ENCODE results near the gene GET4.
A peak's percentile ranks its signal among the peaks of the same experiment; 100 is the strongest.

The GET4 gene

GRCh38 chr7:876077-876971 lies at the start of gene GET4:
Gene GET4, plus strand, starts transcription at chr7:876554. Its CDS starts 92 bp downstream, at chr7:876646.
- H3K27me3 ChIP-seq (ENCODE audit: low read depth, low read length), result no peaks in the 10 kb centered on the region
- H3K79me2 ChIP-seq (ENCODE audit: low read length), result peaks cover 44% of the 10 kb centered on the region
- peaks cover 12% of the 10 kb centered on the region for H3K36me3 ChIP-seq (replicated peaks; ENCODE audit: low read depth, low read length)
- no peaks in the 10 kb centered on the region for H3K9me3 ChIP-seq (ENCODE audit: insufficient read depth, low read length)
- H3K4me3 ChIP-seq (ENCODE audit: low read length), result peak within 1 kb of the TSS; percentile 94
- peak within 1 kb of the TSS; percentile 88 for H3K9ac ChIP-seq (ENCODE audit: low read length)
- TF ChIP-seq CTCF (IDR thresholded peaks at IDR 0.05; ENCODE audit: low read depth, low read length) (no peak), EZH2phosphoT487 (IDR thresholded peaks at IDR 0.05; ENCODE audit: low read depth) (no peak)
- peak within 1 kb of the TSS; percentile 83 for H3K4me2 ChIP-seq (ENCODE audit: low read length)
- peaks cover 17% of the 10 kb centered on the region for H3K4me1 ChIP-seq (ENCODE audit: low read length)
- H4K20me1 ChIP-seq (ENCODE audit: insufficient read depth, low read length), result peaks cover 12% of the 10 kb centered on the region
- no peak within 1 kb of the TSS for H2AFZ ChIP-seq (ENCODE audit: low read depth, low read length)
- peak within 1 kb of the TSS; percentile 48 for H3K27ac ChIP-seq (ENCODE audit: low read length)

- Histone ChIP-seq H3K27ac (ENCODE audit: low read length) (no peak overlapping the region), H4K20me1 (ENCODE audit: insufficient read depth, low read length) (peaks cover 24% of the 10 kb centered on the region), H3K79me2 (ENCODE audit: low read length) (peaks cover 82% of the 10 kb centered on the region), H3K4me1 (ENCODE audit: low read length) (peaks cover 13% of the 10 kb centered on the region), H3K27me3 (ENCODE audit: low read depth, low read length) (no peaks in the 10 kb centered on the region), H3K36me3 (replicated peaks; ENCODE audit: low read depth, low read length) (peaks cover 4% of the 10 kb centered on the region), H3K4me3 (ENCODE audit: low read length) (no peak overlapping the region), H2AFZ (ENCODE audit: low read depth, low read length) (no peak overlapping the region), H3K9me3 (ENCODE audit: insufficient read depth, low read length) (no peaks in the 10 kb centered on the region), H3K4me2 (ENCODE audit: low read length) (no peak overlapping the region), H3K9ac (ENCODE audit: low read length) (no peak overlapping the region)
- TF ChIP-seq CTCF (IDR thresholded peaks at IDR 0.05; ENCODE audit: low read depth, low read length), result no peak
- TF ChIP-seq EZH2phosphoT487 (IDR thresholded peaks at IDR 0.05; ENCODE audit: low read depth), result no peak
These were observed 47.4 kb upstream of the GET4 start for GRCh38 chr7:828793-829561.

- H4K20me1 ChIP-seq (ENCODE audit: insufficient read depth, low read length), result peaks cover 24% of the 10 kb centered on the region
- H3K9ac ChIP-seq (ENCODE audit: low read length), result no peak overlapping the region
- no peaks in the 10 kb centered on the region for H3K9me3 ChIP-seq (ENCODE audit: insufficient read depth, low read length)
- H3K4me1 ChIP-seq (ENCODE audit: low read length), result peaks cover 13% of the 10 kb centered on the region
- H2AFZ ChIP-seq (ENCODE audit: low read depth, low read length), result no peak overlapping the region
- H3K4me3 ChIP-seq (ENCODE audit: low read length), result no peak overlapping the region
- H3K4me2 ChIP-seq (ENCODE audit: low read length), result no peak overlapping the region
- peaks cover 76% of the 10 kb centered on the region for H3K79me2 ChIP-seq (ENCODE audit: low read length)
- H3K36me3 ChIP-seq (replicated peaks; ENCODE audit: low read depth, low read length), result peaks cover 4% of the 10 kb centered on the region
- no peaks in the 10 kb centered on the region for H3K27me3 ChIP-seq (ENCODE audit: low read depth, low read length)
- H3K27ac ChIP-seq (ENCODE audit: low read length), result no peak overlapping the region
- TF ChIP-seq CTCF (IDR thresholded peaks at IDR 0.05; ENCODE audit: low read depth, low read length), result no peak
- TF ChIP-seq EZH2phosphoT487 (IDR thresholded peaks at IDR 0.05; ENCODE audit: low read depth), result no peak
These were observed 46.3 kb upstream of the GET4 start for GRCh38 chr7:830069-830468.
